ENCODE measurements around the gene ATP1A1. TPM values are rescaled to one million over a fixed set of nuclear protein-coding genes. Genes with fewer than 3 reads are reported as not detected.

The ATP1A1 gene
- total RNA-seq, 1 experiment from 2014 or later: 484 TPM

GRCh38 chr1:116375887-116376728 is 3.1 kb downstream of the ATP1A1 start:
- TSS peak; percentile 61 for BruUV-seq (replicated peaks)
- Mint-ChIP-seq H3K4me1 (ENCODE audit: low read depth, unreplicated experiment) (peaks cover 20% of the 10 kb centered on the region), H3K36me3 (ENCODE audit: insufficient read depth, unreplicated experiment) (peaks cover 70% of the 10 kb centered on the region), H3K9me3 (ENCODE audit: low read depth, unreplicated experiment) (no peaks in the 10 kb centered on the region), H3K4me3 (ENCODE audit: low read depth, unreplicated experiment) (peak overlapping the region; percentile 79), H3K27me3 (ENCODE audit: unreplicated experiment) (no peaks in the 10 kb centered on the region), H3K27ac (ENCODE audit: unreplicated experiment) (peak overlapping the region; percentile 95)
- peak; percentile 40 for DNase-seq
- TF ChIP-seq, protein P1, sequence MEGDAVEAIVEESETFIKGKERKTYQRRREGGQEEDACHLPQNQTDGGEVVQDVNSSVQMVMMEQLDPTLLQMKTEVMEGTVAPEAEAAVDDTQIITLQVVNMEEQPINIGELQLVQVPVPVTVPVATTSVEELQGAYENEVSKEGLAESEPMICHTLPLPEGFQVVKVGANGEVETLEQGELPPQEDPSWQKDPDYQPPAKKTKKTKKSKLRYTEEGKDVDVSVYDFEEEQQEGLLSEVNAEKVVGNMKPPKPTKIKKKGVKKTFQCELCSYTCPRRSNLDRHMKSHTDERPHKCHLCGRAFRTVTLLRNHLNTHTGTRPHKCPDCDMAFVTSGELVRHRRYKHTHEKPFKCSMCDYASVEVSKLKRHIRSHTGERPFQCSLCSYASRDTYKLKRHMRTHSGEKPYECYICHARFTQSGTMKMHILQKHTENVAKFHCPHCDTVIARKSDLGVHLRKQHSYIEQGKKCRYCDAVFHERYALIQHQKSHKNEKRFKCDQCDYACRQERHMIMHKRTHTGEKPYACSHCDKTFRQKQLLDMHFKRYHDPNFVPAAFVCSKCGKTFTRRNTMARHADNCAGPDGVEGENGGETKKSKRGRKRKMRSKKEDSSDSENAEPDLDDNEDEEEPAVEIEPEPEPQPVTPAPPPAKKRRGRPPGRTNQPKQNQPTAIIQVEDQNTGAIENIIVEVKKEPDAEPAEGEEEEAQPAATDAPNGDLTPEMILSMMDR (IDR thresholded peaks at IDR 0.05; ENCODE audit: unreplicated experiment): no peak
- CTCF ChIA-PET: interaction anchor here (1.2 to 1.6 kb wide), 2 partner anchors 109 to 237 kb away, joined by 3 to 5 read pairs; no protein-coding TSS in a partner anchor
- intact Hi-C loops (cut with micrococcal nuclease; ENCODE audit: unreplicated experiment): loop anchor here (5.0 kb wide), 1 partner anchor 111 kb away; no protein-coding TSS in a partner anchor

GRCh38 chr1:116376729-116377086 is 3.7 kb downstream of the ATP1A1 start:
- peaks cover 72% of the 10 kb centered on the region for H3K36me3 Mint-ChIP-seq (ENCODE audit: insufficient read depth, unreplicated experiment)
- intact Hi-C loops (cut with micrococcal nuclease; ENCODE audit: unreplicated experiment): loop anchor here (5.0 kb wide), 1 partner anchor 111 kb away; no protein-coding TSS in a partner anchor
- H3K27me3 Mint-ChIP-seq (ENCODE audit: unreplicated experiment): no peaks in the 10 kb centered on the region
- H3K4me1 Mint-ChIP-seq (ENCODE audit: low read depth, unreplicated experiment): peaks cover 25% of the 10 kb centered on the region
- TF ChIP-seq, protein P1 (IDR thresholded peaks at IDR 0.05; ENCODE audit: unreplicated experiment): no peak
- no peak for DNase-seq
- CTCF ChIA-PET: interaction anchor here (1.2 kb wide), 1 partner anchor 238 kb away, joined by 3 read pairs; no protein-coding TSS in a partner anchor
- peak overlapping the region; percentile 95 for H3K27ac Mint-ChIP-seq (ENCODE audit: unreplicated experiment)
- no peaks in the 10 kb centered on the region for H3K9me3 Mint-ChIP-seq (ENCODE audit: low read depth, unreplicated experiment)
- BruUV-seq (replicated peaks): no TSS peak
- peak overlapping the region; percentile 79 for H3K4me3 Mint-ChIP-seq (ENCODE audit: low read depth, unreplicated experiment)

- no peaks in the 10 kb centered on the region for H3K9me3 Mint-ChIP-seq (ENCODE audit: low read depth, unreplicated experiment)
- peaks cover 36% of the 10 kb centered on the region for H3K4me1 Mint-ChIP-seq (ENCODE audit: low read depth, unreplicated experiment)
- no peak for DNase-seq
- intact Hi-C loops (cut with micrococcal nuclease; ENCODE audit: unreplicated experiment): loop anchor here (5.0 kb wide), 1 partner anchor 109 kb away; no protein-coding TSS in a partner anchor
- TF ChIP-seq, protein P1 (IDR thresholded peaks at IDR 0.05; ENCODE audit: unreplicated experiment): no peak
- no peaks in the 10 kb centered on the region for H3K27me3 Mint-ChIP-seq (ENCODE audit: unreplicated experiment)
- peak overlapping the region; percentile 72 for H3K27ac Mint-ChIP-seq (ENCODE audit: unreplicated experiment)
- H3K36me3 Mint-ChIP-seq (ENCODE audit: insufficient read depth, unreplicated experiment): peaks cover 67% of the 10 kb centered on the region
- TSS peak; percentile 47 for BruUV-seq (replicated peaks)
- H3K4me3 Mint-ChIP-seq (ENCODE audit: low read depth, unreplicated experiment): peak overlapping the region; percentile 79
- CTCF ChIA-PET: interaction anchor here (1.2 kb wide), 1 partner anchor 239 kb away, joined by 3 read pairs; no protein-coding TSS in a partner anchor
Measured at GRCh38 chr1:116377541-116378529, 4.8 kb downstream of the ATP1A1 start.

DNA sequence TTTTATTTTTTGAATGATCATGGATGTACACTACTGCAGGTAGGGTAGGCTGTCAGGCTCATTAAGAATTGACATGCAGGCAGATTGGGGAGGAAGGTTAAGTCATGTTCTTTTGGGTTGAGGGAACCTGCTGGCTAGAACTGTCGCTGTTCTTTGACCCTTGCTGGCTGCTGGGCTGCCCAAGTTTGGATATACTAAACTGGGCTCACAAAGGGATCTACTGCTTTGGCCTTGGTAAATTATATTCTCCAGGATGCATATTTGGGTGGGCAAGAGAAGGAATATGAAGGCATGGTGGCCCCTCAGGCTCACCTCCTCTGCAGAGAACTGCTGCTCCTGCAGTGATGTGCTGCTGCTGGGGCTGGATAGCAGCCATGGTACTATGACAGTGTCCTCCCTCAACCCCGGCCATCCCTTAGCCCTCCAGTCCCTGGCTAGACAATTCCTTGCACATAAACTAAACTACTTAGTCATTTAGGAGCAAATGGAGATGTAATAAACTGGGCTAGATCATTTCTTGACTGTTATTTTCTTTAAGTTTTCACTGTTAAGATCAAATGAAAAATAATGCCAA is 6.1 kb downstream of the ATP1A1 start:
- TF ChIP-seq, protein P1 (IDR thresholded peaks at IDR 0.05; ENCODE audit: unreplicated experiment): no peak
- no TSS peak for BruUV-seq (replicated peaks)
- H3K4me3 Mint-ChIP-seq (ENCODE audit: low read depth, unreplicated experiment): peak overlapping the region; percentile 79
- no peaks in the 10 kb centered on the region for H3K9me3 Mint-ChIP-seq (ENCODE audit: low read depth, unreplicated experiment)
- H3K36me3 Mint-ChIP-seq (ENCODE audit: insufficient read depth, unreplicated experiment): peaks cover 57% of the 10 kb centered on the region
- DNase-seq: no peak
- peaks cover 39% of the 10 kb centered on the region for H3K4me1 Mint-ChIP-seq (ENCODE audit: low read depth, unreplicated experiment)
- H3K27me3 Mint-ChIP-seq (ENCODE audit: unreplicated experiment): no peaks in the 10 kb centered on the region
- CTCF ChIA-PET: no interaction called here
- H3K27ac Mint-ChIP-seq (ENCODE audit: unreplicated experiment): peak overlapping the region; percentile 72
- intact Hi-C loops (cut with micrococcal nuclease; ENCODE audit: unreplicated experiment): loop anchor here (5.0 kb wide), 1 partner anchor 108 kb away; no protein-coding TSS in a partner anchor

Data from Calu3 (cell line).